ENCODE data around the gene HSPA8. TPM values are rescaled to one million over a fixed set of nuclear protein-coding genes. Genes with fewer than 3 reads are reported as not detected.
"Not testable (repeated sequence)": the region's sequence is repeated elsewhere in the genome, so short reads cannot be mapped to it uniquely, and the experiment has no call there.

HSPA8 gene
- total and polyA plus RNA-seq, 10 donors, result 110 to 1,026 (median 639) TPM

- H3K27me3 ChIP-seq (replicated peaks in 1 of 7), result no peaks in the 10 kb centered on the region
- TF ChIP-seq POLR2A (IDR thresholded peaks at IDR 0.05), result no peak
- TF ChIP-seq POLR2AphosphoS5 (IDR thresholded peaks at IDR 0.05), result no peak
- TF ChIP-seq CTCF (IDR thresholded peaks at IDR 0.05 in 8 of 11, conservative IDR thresholded peaks at IDR 0.05 in 3 of 11), result no peak
- H3K27ac ChIP-seq, result no peak overlapping the region
- intact Hi-C loops (cut with DNase I; ENCODE audit: low total_unique reads), result no loop called here
- no peak for DNase-seq
- no peak overlapping the region for H3K4me3 ChIP-seq
- peaks cover 11 to 34% (median 23%) of the 10 kb centered on the region in 6 donors for H3K4me1 ChIP-seq
- no peaks in the 10 kb centered on the region for H3K9me3 ChIP-seq
- WGBS, 5 donors, result 64 to 96% (median 89%) methylated on average over 3 of the region's 3 CpGs
- H3K36me3 ChIP-seq, result no peaks in the 10 kb centered on the region
Observed at GRCh38 chr11:123098990-123099389, 37.1 kb upstream of the HSPA8 start.

GRCh38 chr11:123093739-123094138, 31.8 kb upstream of the HSPA8 start:
- Histone ChIP-seq H3K27ac (no peak overlapping the region), H3K4me1 (no peaks in the 10 kb centered on the region), H3K9me3 (no peaks in the 10 kb centered on the region), H3K27me3 (replicated peaks in 1 of 7) (no peaks in the 10 kb centered on the region), H3K4me3 (no peak overlapping the region), H3K36me3 (no peaks in the 10 kb centered on the region)
- 84 to 97% (median 94%) methylated on average over 3 of the region's 3 CpGs for WGBS, 5 donors
- TF ChIP-seq CTCF (IDR thresholded peaks at IDR 0.05 in 8 of 11, conservative IDR thresholded peaks at IDR 0.05 in 3 of 11), result no peak
- TF ChIP-seq POLR2AphosphoS5 (IDR thresholded peaks at IDR 0.05), result no peak
- intact Hi-C loops (cut with DNase I; ENCODE audit: low total_unique reads), result no loop called here
- no peak for DNase-seq

- H3K27me3 ChIP-seq (replicated peaks in 1 of 7), result no peaks in the 10 kb centered on the region
- TF ChIP-seq CTCF (IDR thresholded peaks at IDR 0.05 in 8 of 11, conservative IDR thresholded peaks at IDR 0.05 in 3 of 11), result no peak
- TF ChIP-seq POLR2AphosphoS5 (IDR thresholded peaks at IDR 0.05), result no peak
- no peak for TF ChIP-seq POLR2A (IDR thresholded peaks at IDR 0.05)
- 74 to 94% (median 84%) methylated on average over 6 of the region's 6 CpGs for WGBS, 5 donors
- intact Hi-C loops (cut with DNase I; ENCODE audit: low total_unique reads), result no loop called here
- H3K4me1 ChIP-seq, result peaks cover 0 to 20% (median 8%) of the 10 kb centered on the region in 6 donors
- H3K9me3 ChIP-seq, result no peaks in the 10 kb centered on the region
- no peaks in the 10 kb centered on the region for H3K36me3 ChIP-seq
- no peak for DNase-seq
- H3K27ac ChIP-seq, result no peak overlapping the region
- no peak overlapping the region for H3K4me3 ChIP-seq
Observed at GRCh38 chr11:123091506-123091905, 29.6 kb upstream of the HSPA8 start.

GRCh38 chr11:123090168-123090567, 28.2 kb upstream of the HSPA8 start:
- H3K27ac ChIP-seq; H3K9me3 ChIP-seq; H3K27me3 ChIP-seq (replicated peaks in 1 of 7); H3K36me3 ChIP-seq; H3K4me3 ChIP-seq; intact Hi-C loops (cut with DNase I; ENCODE audit: low total_unique reads): not testable (repeated sequence)
- peaks cover 0 to 22% (median 8%) of the 10 kb centered on the region in 6 donors for H3K4me1 ChIP-seq
- 91 to 96% (median 93%) methylated on average over 8 of the region's 8 CpGs for WGBS, 5 donors
- peak; percentile 13 for DNase-seq

- H3K36me3 ChIP-seq; intact Hi-C loops (cut with DNase I; ENCODE audit: low total_unique reads); H3K27ac ChIP-seq; H3K4me3 ChIP-seq; H3K9me3 ChIP-seq; H3K27me3 ChIP-seq (replicated peaks in 1 of 7): not testable (repeated sequence)
- 89 to 97% (median 95%) methylated on average over 10 of the region's 10 CpGs for WGBS, 5 donors
- DNase-seq, result peak; percentile 50
- H3K4me1 ChIP-seq, result peaks cover 0 to 26% (median 8%) of the 10 kb centered on the region in 6 donors
Observed at GRCh38 chr11:123088896-123089295, 27.0 kb upstream of the HSPA8 start.
